Cardiac muscle cell (in vitro differentiated cells and primary cell): ENCODE data around the gene LCE7A. TPM values are rescaled to one million over a fixed set of nuclear protein-coding genes. Genes with fewer than 3 reads are reported as not detected.

ENCODE experiments used
- DNase-seq, 2 donors: peaks; one replicate each; pipeline versions ENCODE4 v3.0.0 to v3.0.0-alpha.2; 2010 to 2017; ENCODE audit warnings: low read depth in 1 of 2, low spot score in 1 of 2
- H3K27ac ChIP-seq: fragments of 200-600 bp; sonication (generic); 2 replicates; pipeline ENCODE4 v1.5.1; 2016
- H3K27me3 ChIP-seq: fragments of 200-600 bp; sonication (generic); 2 replicates; pipeline ENCODE4 v1.6.0; 2016; ENCODE audit warnings: control low read depth
- H3K36me3 ChIP-seq: fragments of 200-600 bp; sonication (generic); 2 replicates; pipeline ENCODE4 v1.5.1; 2016; ENCODE audit warnings: control low read depth
- H3K4me1 ChIP-seq: fragments of 200-600 bp; sonication (generic); 2 replicates; pipeline ENCODE4 v1.8.1; 2017; ENCODE audit warnings: low read depth, mild to moderate bottlenecking, mixed run types
- H3K4me3 ChIP-seq: fragments of 200-600 bp; sonication (generic); 2 replicates; pipeline ENCODE4 v1.5.1; 2016; ENCODE audit warnings: mild to moderate bottlenecking
- H3K9me3 ChIP-seq: fragments of 200-600 bp; sonication (generic); 2 replicates; pipeline ENCODE4 v1.5.1; 2017; ENCODE audit warnings: low read depth, mild to moderate bottlenecking, control low read depth
- polyA plus RNA-seq: library from polyadenylated mRNA; unstranded; fragments of >200 nt; fragmentation: Nextera tagmentation; extraction: Ambion mirVana; gene quantifications from 2 replicates; pipeline ENCODE4 v1.2.1, GENCODE V29; 2016
- total RNA-seq: library from RNA; depleted of rRNA; stranded (reverse); fragments of >200 nt; gene quantifications from 2 replicates; pipeline ENCODE4 v1.2.3, GENCODE V29; 2016
- TF ChIP-seq, protein P1 (sequence below): IDR thresholded peaks from 2 replicates; pipeline ENCODE4 v1.5.1; 2012; ENCODE audit warnings: low read depth, mild to moderate bottlenecking, low read length

LCE7A gene
- total and polyA plus RNA-seq, 2 experiments from 2014 or later: not detected

- Histone ChIP-seq H3K9me3 (no peaks in the 10 kb centered on the region), H3K4me3 (no peak overlapping the region), H3K27me3 (no peaks in the 10 kb centered on the region), H3K27ac (no peak overlapping the region), H3K36me3 (no peaks in the 10 kb centered on the region), H3K4me1 (no peaks in the 10 kb centered on the region)
- TF ChIP-seq, protein P1, sequence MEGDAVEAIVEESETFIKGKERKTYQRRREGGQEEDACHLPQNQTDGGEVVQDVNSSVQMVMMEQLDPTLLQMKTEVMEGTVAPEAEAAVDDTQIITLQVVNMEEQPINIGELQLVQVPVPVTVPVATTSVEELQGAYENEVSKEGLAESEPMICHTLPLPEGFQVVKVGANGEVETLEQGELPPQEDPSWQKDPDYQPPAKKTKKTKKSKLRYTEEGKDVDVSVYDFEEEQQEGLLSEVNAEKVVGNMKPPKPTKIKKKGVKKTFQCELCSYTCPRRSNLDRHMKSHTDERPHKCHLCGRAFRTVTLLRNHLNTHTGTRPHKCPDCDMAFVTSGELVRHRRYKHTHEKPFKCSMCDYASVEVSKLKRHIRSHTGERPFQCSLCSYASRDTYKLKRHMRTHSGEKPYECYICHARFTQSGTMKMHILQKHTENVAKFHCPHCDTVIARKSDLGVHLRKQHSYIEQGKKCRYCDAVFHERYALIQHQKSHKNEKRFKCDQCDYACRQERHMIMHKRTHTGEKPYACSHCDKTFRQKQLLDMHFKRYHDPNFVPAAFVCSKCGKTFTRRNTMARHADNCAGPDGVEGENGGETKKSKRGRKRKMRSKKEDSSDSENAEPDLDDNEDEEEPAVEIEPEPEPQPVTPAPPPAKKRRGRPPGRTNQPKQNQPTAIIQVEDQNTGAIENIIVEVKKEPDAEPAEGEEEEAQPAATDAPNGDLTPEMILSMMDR: no peak
- DNase-seq: no peak
These were observed 42.8 kb downstream of the LCE7A start for GRCh38 chr1:152902636-152903035.

GRCh38 chr1:152904688-152905440, 45.1 kb downstream of the LCE7A start:
- no peaks in the 10 kb centered on the region for H3K4me1 ChIP-seq
- no peaks in the 10 kb centered on the region for H3K36me3 ChIP-seq
- H3K27ac ChIP-seq: no peak overlapping the region
- TF ChIP-seq, protein P1: no peak
- no peaks in the 10 kb centered on the region for H3K9me3 ChIP-seq
- H3K27me3 ChIP-seq: no peaks in the 10 kb centered on the region
- H3K4me3 ChIP-seq: no peak overlapping the region
- no peak for DNase-seq

DNA sequence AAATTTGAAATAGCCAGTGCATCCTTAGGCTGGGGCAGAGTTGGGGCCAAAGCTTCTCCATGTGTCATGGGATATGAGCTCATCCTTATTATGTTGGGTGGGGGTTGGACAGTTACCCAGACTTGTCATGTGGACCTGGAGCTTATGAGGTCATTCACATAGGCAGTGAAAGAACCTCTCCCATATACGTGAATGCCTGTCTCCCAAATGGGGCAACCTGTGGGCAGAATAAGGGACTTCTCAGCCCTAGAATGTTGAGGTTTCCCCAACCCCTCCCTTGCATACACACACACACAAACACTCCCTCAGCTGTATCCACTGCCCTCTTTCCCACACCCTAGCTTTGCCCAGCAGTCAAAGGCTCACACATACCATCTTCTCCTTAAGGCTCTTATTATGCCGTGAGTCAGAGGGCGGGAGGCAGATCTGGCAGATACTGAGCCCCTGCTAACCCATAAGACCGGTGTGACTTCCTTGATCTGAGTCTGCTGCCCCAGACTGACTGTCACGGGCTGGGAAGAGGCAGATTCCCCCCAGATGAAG, 46.3 kb downstream of the LCE7A start:
- no peak overlapping the region for H3K4me3 ChIP-seq
- TF ChIP-seq, protein P1: no peak
- H3K4me1 ChIP-seq: no peaks in the 10 kb centered on the region
- no peaks in the 10 kb centered on the region for H3K27me3 ChIP-seq
- no peak overlapping the region for H3K27ac ChIP-seq
- no peak for DNase-seq
- no peaks in the 10 kb centered on the region for H3K36me3 ChIP-seq
- no peaks in the 10 kb centered on the region for H3K9me3 ChIP-seq

GRCh38 chr1:152907686-152908601, 48.1 kb downstream of the LCE7A start, which contains the start of gene IVL:
Gene IVL, plus strand, starts transcription at chr1:152908546. Its CDS starts 1,252 bp downstream, at chr1:152909798.
- no peak for DNase-seq
- Histone ChIP-seq H3K4me1 (no peaks in the 10 kb centered on the region), H3K9me3 (no peaks in the 10 kb centered on the region), H3K4me3 (no peak within 1 kb of the TSS), H3K27ac (no peak within 1 kb of the TSS), H3K27me3 (no peaks in the 10 kb centered on the region), H3K36me3 (no peaks in the 10 kb centered on the region)
- TF ChIP-seq, protein P1: no peak

GRCh38 chr1:152909206-152909605, 49.4 kb downstream of the LCE7A start:
- Histone ChIP-seq H3K36me3 (no peaks in the 10 kb centered on the region), H3K4me1 (no peaks in the 10 kb centered on the region), H3K4me3 (no peak overlapping the region), H3K9me3 (no peaks in the 10 kb centered on the region), H3K27ac (no peak overlapping the region), H3K27me3 (no peaks in the 10 kb centered on the region)
- TF ChIP-seq, protein P1: no peak
- DNase-seq: no peak

Other genes starting within 250 kb of the LCE7A start
- gene LCE3B, start 246.2 kb upstream of the LCE7A start, total RNA-seq: not detected in 2 replicates
- gene LCE3B, start 246.2 kb upstream of the LCE7A start, polyA plus RNA-seq: not detected in 2 replicates
- not detected in 2 replicates for gene LCE3A, start 236.9 kb upstream of the LCE7A start, total RNA-seq
- not detected in 2 replicates for gene LCE3A, start 236.9 kb upstream of the LCE7A start, polyA plus RNA-seq
- gene LCE2D, start 196.6 kb upstream of the LCE7A start, total RNA-seq: not detected in 2 replicates
- gene LCE2D, start 196.6 kb upstream of the LCE7A start, polyA plus RNA-seq: not detected in 2 replicates
- not detected in 2 replicates for gene LCE2C, start 184.7 kb upstream of the LCE7A start, total RNA-seq
- not detected in 2 replicates for gene LCE2C, start 184.7 kb upstream of the LCE7A start, polyA plus RNA-seq
- gene LCE2B, start 173.9 kb upstream of the LCE7A start, total RNA-seq: not detected in 2 replicates
- not detected in 2 replicates for gene LCE2B, start 173.9 kb upstream of the LCE7A start, polyA plus RNA-seq
- gene LCE2A, start 161.7 kb upstream of the LCE7A start, total RNA-seq: not detected in 2 replicates
- not detected in 2 replicates for gene LCE2A, start 161.7 kb upstream of the LCE7A start, polyA plus RNA-seq
- gene LCE4A, start 151.8 kb upstream of the LCE7A start, total RNA-seq: not detected in 2 replicates
- gene LCE4A, start 151.8 kb upstream of the LCE7A start, polyA plus RNA-seq: not detected in 2 replicates
- not detected in 2 replicates for gene KPRP, start 102.0 kb upstream of the LCE7A start, total RNA-seq
- gene KPRP, start 102.0 kb upstream of the LCE7A start, polyA plus RNA-seq: not detected in 2 replicates
- gene LCE1F, start 84.9 kb upstream of the LCE7A start, total RNA-seq: not detected in 2 replicates
- not detected in 2 replicates for gene LCE1F, start 84.9 kb upstream of the LCE7A start, polyA plus RNA-seq
- not detected in 2 replicates for gene LCE1E, start 73.7 kb upstream of the LCE7A start, total RNA-seq
- not detected in 2 replicates for gene LCE1E, start 73.7 kb upstream of the LCE7A start, polyA plus RNA-seq
- not detected in 2 replicates for gene LCE1D, start 63.3 kb upstream of the LCE7A start, total RNA-seq
- gene LCE1D, start 63.3 kb upstream of the LCE7A start, polyA plus RNA-seq: not detected in 2 replicates
- not detected in 2 replicates for gene LCE1C, start 53.3 kb upstream of the LCE7A start, total RNA-seq
- gene LCE1C, start 53.3 kb upstream of the LCE7A start, polyA plus RNA-seq: not detected in 2 replicates
- not detected in 2 replicates for gene LCE1B, start 48.0 kb upstream of the LCE7A start, total RNA-seq
- not detected in 2 replicates for gene LCE1B, start 48.0 kb upstream of the LCE7A start, polyA plus RNA-seq
- not detected in 2 replicates for gene LCE1A, start 32.5 kb upstream of the LCE7A start, total RNA-seq
- gene LCE1A, start 32.5 kb upstream of the LCE7A start, polyA plus RNA-seq: not detected in 2 replicates
- not detected in 2 replicates for gene LCE6A, start 17.1 kb upstream of the LCE7A start, total RNA-seq
- gene LCE6A, start 17.1 kb upstream of the LCE7A start, polyA plus RNA-seq: not detected in 2 replicates
- not detected in 2 replicates for gene SMCP, start 18.3 kb downstream of the LCE7A start, total RNA-seq
- gene SMCP, start 18.3 kb downstream of the LCE7A start, polyA plus RNA-seq: not detected in 2 replicates
- gene IVL, start 48.5 kb downstream of the LCE7A start, total RNA-seq: not detected in 2 replicates
- not detected in 2 replicates for gene IVL, start 48.5 kb downstream of the LCE7A start, polyA plus RNA-seq
- gene SPRR5, start 87.2 kb downstream of the LCE7A start, total RNA-seq: not detected in 2 replicates
- not detected in 2 replicates for gene SPRR5, start 87.2 kb downstream of the LCE7A start, polyA plus RNA-seq
- gene SPRR4, start 110.7 kb downstream of the LCE7A start, total RNA-seq: not detected in 2 replicates
- not detected in 2 replicates for gene SPRR4, start 110.7 kb downstream of the LCE7A start, polyA plus RNA-seq
- not detected in 2 replicates for gene SPRR1A, start 124.1 kb downstream of the LCE7A start, total RNA-seq
- not detected in 2 replicates for gene SPRR1A, start 124.1 kb downstream of the LCE7A start, polyA plus RNA-seq
- not detected in 2 replicates for gene SPRR3, start 141.8 kb downstream of the LCE7A start, total RNA-seq
- gene SPRR3, start 141.8 kb downstream of the LCE7A start, polyA plus RNA-seq: not detected in 2 replicates
- gene SPRR1B, start 171.2 kb downstream of the LCE7A start, total RNA-seq: not detected in 2 replicates
- gene SPRR1B, start 171.2 kb downstream of the LCE7A start, polyA plus RNA-seq: not detected in 2 replicates
- gene SPRR2D, start 181.1 kb downstream of the LCE7A start, total RNA-seq: not detected in 2 replicates
- gene SPRR2D, start 181.1 kb downstream of the LCE7A start, polyA plus RNA-seq: not detected in 2 replicates
- not detected in 2 replicates for gene SPRR2A, start 197.5 kb downstream of the LCE7A start, total RNA-seq
- gene SPRR2A, start 197.5 kb downstream of the LCE7A start, polyA plus RNA-seq: not detected in 2 replicates
- not detected in 2 replicates for gene SPRR2B, start 211.6 kb downstream of the LCE7A start, total RNA-seq
- gene SPRR2B, start 211.6 kb downstream of the LCE7A start, polyA plus RNA-seq: not detected in 2 replicates
- gene SPRR2E, start 234.5 kb downstream of the LCE7A start, total RNA-seq: not detected in 2 replicates
- gene SPRR2E, start 234.5 kb downstream of the LCE7A start, polyA plus RNA-seq: not detected in 2 replicates